ENCODE measurements around the gene RIT1.

RIT1 gene

DNA sequence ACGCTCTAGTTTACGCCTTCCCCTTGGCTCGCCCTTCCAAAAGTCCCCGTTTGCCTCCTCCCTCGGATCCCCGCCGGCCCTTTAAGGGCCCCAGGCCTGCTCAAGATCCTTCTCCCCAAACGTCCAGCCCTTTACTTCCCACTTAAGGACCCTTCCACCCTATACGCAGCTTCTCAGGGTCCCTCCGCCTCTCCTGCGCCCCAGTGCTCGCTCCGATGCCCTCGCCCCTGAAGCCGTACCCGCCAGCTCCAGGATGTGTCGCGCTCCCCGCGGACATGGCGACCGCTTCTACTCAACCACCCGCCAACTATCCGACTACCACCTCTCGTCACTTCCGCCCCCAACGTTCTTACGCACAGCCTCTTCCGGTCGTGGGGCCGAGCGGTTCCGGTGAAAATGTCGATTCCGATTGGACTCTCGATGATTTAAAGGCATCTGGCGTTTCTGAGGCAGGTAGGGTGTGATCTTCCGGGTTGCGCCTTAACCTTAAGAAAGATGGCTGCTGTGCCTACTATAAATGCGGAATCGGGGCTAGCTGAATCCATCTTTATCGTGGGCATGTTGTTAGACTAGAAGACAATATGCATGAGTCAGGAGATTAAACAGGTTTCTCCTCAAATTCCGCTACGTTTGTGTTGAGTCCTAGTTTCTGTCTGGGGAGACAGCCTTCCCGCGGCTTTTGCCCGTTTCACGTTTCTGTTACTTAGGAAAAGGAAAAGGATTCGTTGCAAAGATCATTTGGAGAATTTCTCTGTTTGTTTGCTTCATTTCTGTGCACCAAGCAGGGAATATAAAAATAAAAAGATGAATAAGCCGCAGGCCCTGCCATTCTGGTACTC lies 23.2 kb upstream of the RIT1 start, which contains the start of gene KHDC4:
Gene KHDC4 (minus strand): TSS at position 317 of the 839 bp plus-strand sequence. CDS start 40 bp downstream, at position 277.
- Histone ChIP-seq H3K9ac (peak within 1 kb of the TSS; percentile 28), H3K79me2 (peaks cover 22% of the 10 kb centered on the region), H3K4me1 (peaks cover 2% of the 10 kb centered on the region)

GRCh38 chr1:155933591-155934096 lies 22.5 kb upstream of the RIT1 start:
- Histone ChIP-seq H3K27ac (peak overlapping the region; percentile 91), H3K4me2 (ENCODE audit: low read length) (peak overlapping the region; percentile 99), H3K4me3 (ENCODE audit: low read depth, low read length) (peak overlapping the region; percentile 100), H3K4me1 (peaks cover 2% of the 10 kb centered on the region), H3K36me3 (ENCODE audit: control insufficient read depth, insufficient read depth, low read length) (no peaks in the 10 kb centered on the region), H3K9me3 (ENCODE audit: control insufficient read depth, low read length) (no peaks in the 10 kb centered on the region), H3K27me3 (ENCODE audit: control insufficient read depth, insufficient read depth, low read length) (no peaks in the 10 kb centered on the region), H3K9ac (no peak overlapping the region), H3K79me2 (peaks cover 22% of the 10 kb centered on the region), H2AFZ (peak overlapping the region; percentile 57)
- no peak for TF ChIP-seq CTCF (IDR thresholded peaks at IDR 0.05)

More for the DNA sequence above, 23.2 kb upstream of the RIT1 start, which contains the start of gene KHDC4:
- Histone ChIP-seq H2AFZ (peak within 1 kb of the TSS; percentile 95), H3K36me3 (ENCODE audit: control insufficient read depth, insufficient read depth, low read length) (no peaks in the 10 kb centered on the region), H3K4me2 (ENCODE audit: low read length) (peak within 1 kb of the TSS; percentile 99), H3K4me3 (ENCODE audit: low read depth, low read length) (peak within 1 kb of the TSS; percentile 100), H3K27ac (peak within 1 kb of the TSS; percentile 91), H3K27me3 (ENCODE audit: control insufficient read depth, insufficient read depth, low read length) (no peaks in the 10 kb centered on the region), H3K9me3 (ENCODE audit: control insufficient read depth, low read length) (no peaks in the 10 kb centered on the region)
- TF ChIP-seq CTCF (IDR thresholded peaks at IDR 0.05): no peak

DNA sequence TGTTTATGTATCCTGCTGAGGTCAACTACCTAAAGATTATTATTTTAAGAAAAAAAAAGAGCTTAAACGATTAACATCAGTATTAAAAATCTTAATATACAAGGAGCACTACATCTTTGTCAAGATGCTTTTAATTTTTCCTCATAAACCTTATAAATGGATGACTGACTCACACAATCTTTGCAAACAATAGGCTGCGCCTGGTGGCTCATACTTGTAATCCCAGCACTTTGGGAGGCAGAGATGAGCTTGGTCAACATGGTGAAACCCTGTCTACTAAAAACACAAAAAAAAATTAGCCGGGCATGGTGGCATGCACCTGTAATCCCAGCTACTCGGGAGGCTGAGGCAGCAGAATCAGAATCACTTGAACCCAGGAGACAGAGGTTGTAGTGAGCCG lies 21.3 kb upstream of the RIT1 start:
- TF ChIP-seq CTCF (IDR thresholded peaks at IDR 0.05): no peak
- no peak overlapping the region for H3K4me2 ChIP-seq (ENCODE audit: low read length)
- peaks cover 22% of the 10 kb centered on the region for H3K79me2 ChIP-seq
- peaks cover 2% of the 10 kb centered on the region for H3K4me1 ChIP-seq
- H2AFZ ChIP-seq: no peak overlapping the region
- H3K9ac ChIP-seq: no peak overlapping the region
- H3K27me3 ChIP-seq (ENCODE audit: control insufficient read depth, insufficient read depth, low read length): no peaks in the 10 kb centered on the region
- H3K36me3 ChIP-seq (ENCODE audit: control insufficient read depth, insufficient read depth, low read length): no peaks in the 10 kb centered on the region
- no peak overlapping the region for H3K27ac ChIP-seq
- no peaks in the 10 kb centered on the region for H3K9me3 ChIP-seq (ENCODE audit: control insufficient read depth, low read length)
- no peak overlapping the region for H3K4me3 ChIP-seq (ENCODE audit: low read depth, low read length)

GRCh38 chr1:155932081-155932480 lies 20.9 kb upstream of the RIT1 start:
- no peak for TF ChIP-seq CTCF (IDR thresholded peaks at IDR 0.05)
- no peaks in the 10 kb centered on the region for H3K36me3 ChIP-seq (ENCODE audit: control insufficient read depth, insufficient read depth, low read length)

More at GRCh38 chr1:155932081-155932480, 20.9 kb upstream of the RIT1 start:
- peaks cover 22% of the 10 kb centered on the region for H3K79me2 ChIP-seq
- H3K27ac ChIP-seq: no peak overlapping the region
- no peaks in the 10 kb centered on the region for H3K9me3 ChIP-seq (ENCODE audit: control insufficient read depth, low read length)
- peaks cover 2% of the 10 kb centered on the region for H3K4me1 ChIP-seq
- H3K27me3 ChIP-seq (ENCODE audit: control insufficient read depth, insufficient read depth, low read length): no peaks in the 10 kb centered on the region
- H3K4me3 ChIP-seq (ENCODE audit: low read depth, low read length): no peak overlapping the region
- H3K4me2 ChIP-seq (ENCODE audit: low read length): no peak overlapping the region
- H3K9ac ChIP-seq: no peak overlapping the region
- H2AFZ ChIP-seq: no peak overlapping the region
